Measurements from ENCODE around the gene CAPNS2.

DNA sequence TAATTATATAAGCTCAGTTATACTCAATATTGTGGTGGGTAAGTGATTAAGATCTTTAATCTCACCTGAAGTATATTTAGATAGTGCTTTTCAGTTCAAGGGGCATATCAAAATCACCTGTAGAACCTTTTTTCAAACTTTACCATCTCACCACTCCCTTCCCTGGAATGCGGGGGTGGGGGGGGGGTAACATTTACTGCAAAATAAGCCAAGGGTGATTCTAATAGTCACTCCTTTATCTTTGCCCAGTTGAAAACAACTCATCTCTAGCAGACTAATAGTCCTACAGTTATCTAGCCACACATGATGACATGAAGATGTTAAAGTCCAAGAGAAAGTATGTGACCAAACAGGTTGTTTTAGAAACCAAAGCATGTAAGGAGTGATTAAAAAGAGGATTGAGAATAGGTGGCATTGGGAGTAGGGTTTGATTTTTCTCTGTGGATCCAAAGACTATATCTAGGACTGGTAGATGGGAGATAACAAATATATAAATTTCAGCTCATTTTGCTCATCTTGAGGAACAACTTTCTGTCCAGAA is 36.1 kb upstream of the CAPNS2 start:
- TF ChIP-seq ZFP30 (CRISPR knock-in tag; IDR thresholded peaks at IDR 0.05), result no peak
- no peak for TF ChIP-seq ZNF8 (CRISPR knock-in tag; IDR thresholded peaks at IDR 0.05)
- no peak for TF ChIP-seq GLIS3 (CRISPR knock-in tag; IDR thresholded peaks at IDR 0.05)
- no peak for TF ChIP-seq CSDC2 (CRISPR knock-in tag; IDR thresholded peaks at IDR 0.05)
- TF ChIP-seq, protein P1, sequence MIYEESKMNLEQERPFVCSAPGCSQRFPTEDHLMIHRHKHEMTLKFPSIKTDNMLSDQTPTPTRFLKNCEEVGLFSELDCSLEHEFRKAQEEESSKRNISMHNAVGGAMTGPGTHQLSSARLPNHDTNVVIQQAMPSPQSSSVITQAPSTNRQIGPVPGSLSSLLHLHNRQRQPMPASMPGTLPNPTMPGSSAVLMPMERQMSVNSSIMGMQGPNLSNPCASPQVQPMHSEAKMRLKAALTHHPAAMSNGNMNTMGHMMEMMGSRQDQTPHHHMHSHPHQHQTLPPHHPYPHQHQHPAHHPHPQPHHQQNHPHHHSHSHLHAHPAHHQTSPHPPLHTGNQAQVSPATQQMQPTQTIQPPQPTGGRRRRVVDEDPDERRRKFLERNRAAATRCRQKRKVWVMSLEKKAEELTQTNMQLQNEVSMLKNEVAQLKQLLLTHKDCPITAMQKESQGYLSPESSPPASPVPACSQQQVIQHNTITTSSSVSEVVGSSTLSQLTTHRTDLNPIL (CRISPR knock-in tag; IDR thresholded peaks at IDR 0.05; ENCODE audit: low read depth), result no peak
- TF ChIP-seq SNAI2 (CRISPR knock-in tag; IDR thresholded peaks at IDR 0.05), result no peak
- TF ChIP-seq ARNTL (CRISPR knock-in tag; IDR thresholded peaks at IDR 0.05; ENCODE audit: borderline replicate concordance, low read depth), result no peak
- TF ChIP-seq, protein P2, sequence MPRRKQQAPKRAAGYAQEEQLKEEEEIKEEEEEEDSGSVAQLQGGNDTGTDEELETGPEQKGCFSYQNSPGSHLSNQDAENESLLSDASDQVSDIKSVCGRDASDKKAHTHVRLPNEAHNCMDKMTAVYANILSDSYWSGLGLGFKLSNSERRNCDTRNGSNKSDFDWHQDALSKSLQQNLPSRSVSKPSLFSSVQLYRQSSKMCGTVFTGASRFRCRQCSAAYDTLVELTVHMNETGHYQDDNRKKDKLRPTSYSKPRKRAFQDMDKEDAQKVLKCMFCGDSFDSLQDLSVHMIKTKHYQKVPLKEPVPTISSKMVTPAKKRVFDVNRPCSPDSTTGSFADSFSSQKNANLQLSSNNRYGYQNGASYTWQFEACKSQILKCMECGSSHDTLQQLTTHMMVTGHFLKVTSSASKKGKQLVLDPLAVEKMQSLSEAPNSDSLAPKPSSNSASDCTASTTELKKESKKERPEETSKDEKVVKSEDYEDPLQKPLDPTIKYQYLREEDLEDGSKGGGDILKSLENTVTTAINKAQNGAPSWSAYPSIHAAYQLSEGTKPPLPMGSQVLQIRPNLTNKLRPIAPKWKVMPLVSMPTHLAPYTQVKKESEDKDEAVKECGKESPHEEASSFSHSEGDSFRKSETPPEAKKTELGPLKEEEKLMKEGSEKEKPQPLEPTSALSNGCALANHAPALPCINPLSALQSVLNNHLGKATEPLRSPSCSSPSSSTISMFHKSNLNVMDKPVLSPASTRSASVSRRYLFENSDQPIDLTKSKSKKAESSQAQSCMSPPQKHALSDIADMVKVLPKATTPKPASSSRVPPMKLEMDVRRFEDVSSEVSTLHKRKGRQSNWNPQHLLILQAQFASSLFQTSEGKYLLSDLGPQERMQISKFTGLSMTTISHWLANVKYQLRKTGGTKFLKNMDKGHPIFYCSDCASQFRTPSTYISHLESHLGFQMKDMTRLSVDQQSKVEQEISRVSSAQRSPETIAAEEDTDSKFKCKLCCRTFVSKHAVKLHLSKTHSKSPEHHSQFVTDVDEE (CRISPR knock-in tag; IDR thresholded peaks at IDR 0.05), result no peak
- no peak for TF ChIP-seq ESRRG (CRISPR knock-in tag; IDR thresholded peaks at IDR 0.05)

Measured in SK-N-SH treated with all-trans-retinoic acid at 6 μM for 48 hours (cell line).